ENCODE measurements around the gene LINGO1.

DNA sequence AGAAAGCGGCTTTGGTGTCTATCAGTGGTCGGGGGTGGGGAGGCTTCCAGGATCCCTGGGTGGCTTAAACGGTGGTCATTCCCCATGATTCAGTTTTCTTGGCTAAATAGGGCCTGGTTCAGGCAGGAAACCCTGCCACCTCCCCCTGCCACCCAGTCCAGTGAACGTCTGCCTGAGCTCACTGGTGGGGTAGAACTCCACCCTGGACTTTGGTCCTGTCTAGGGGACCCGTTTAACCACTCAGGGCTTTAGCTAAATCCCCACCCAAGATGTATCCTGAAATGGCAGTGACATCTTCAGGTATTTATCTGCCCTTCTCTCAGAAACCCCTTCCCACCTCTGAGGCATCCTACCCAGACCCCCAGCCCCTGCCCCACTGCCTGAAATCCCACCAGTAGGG lies 30.5 kb upstream of the LINGO1 start:
- TF ChIP-seq, protein P1, sequence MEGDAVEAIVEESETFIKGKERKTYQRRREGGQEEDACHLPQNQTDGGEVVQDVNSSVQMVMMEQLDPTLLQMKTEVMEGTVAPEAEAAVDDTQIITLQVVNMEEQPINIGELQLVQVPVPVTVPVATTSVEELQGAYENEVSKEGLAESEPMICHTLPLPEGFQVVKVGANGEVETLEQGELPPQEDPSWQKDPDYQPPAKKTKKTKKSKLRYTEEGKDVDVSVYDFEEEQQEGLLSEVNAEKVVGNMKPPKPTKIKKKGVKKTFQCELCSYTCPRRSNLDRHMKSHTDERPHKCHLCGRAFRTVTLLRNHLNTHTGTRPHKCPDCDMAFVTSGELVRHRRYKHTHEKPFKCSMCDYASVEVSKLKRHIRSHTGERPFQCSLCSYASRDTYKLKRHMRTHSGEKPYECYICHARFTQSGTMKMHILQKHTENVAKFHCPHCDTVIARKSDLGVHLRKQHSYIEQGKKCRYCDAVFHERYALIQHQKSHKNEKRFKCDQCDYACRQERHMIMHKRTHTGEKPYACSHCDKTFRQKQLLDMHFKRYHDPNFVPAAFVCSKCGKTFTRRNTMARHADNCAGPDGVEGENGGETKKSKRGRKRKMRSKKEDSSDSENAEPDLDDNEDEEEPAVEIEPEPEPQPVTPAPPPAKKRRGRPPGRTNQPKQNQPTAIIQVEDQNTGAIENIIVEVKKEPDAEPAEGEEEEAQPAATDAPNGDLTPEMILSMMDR (IDR thresholded peaks at IDR 0.05): no peak
- no peak for TF ChIP-seq ZFX (IDR thresholded peaks at IDR 0.05; ENCODE audit: borderline replicate concordance)

Data from 22Rv1 (cell line).